HCT116 (cell line): Measurements from ENCODE around the gene FGF14.

Experiments used
- CBX3 ChIP-seq: IDR thresholded peaks from 2 replicates; pipeline ENCODE4 v1.6.1; 2012; ENCODE audit warnings: low read depth
- CTCF ChIP-seq, 3 experiments: fragments of 200-600 bp in 1 of 3; sonication (generic) in 1 of 3; IDR thresholded peaks in 2 of 3; conservative IDR thresholded peaks in 1 of 3; 2 replicates each; pipeline ENCODE4 v1.5.1; 2012 to 2017; ENCODE audit warnings: low read depth in 2 of 3, low read length in 2 of 3, antibody characterized with exemption in 1 of 3, borderline replicate concordance in 1 of 3, control low read depth in 1 of 3, mild to moderate bottlenecking in 1 of 3, mixed read lengths in 1 of 3, mixed run types in 1 of 3, moderate library complexity in 1 of 3; ENCODE audit not compliant: insufficient read depth in 1 of 3
- EZH2 ChIP-seq: fragments of 200-600 bp; sonication (generic); IDR thresholded peaks from 2 replicates; pipeline ENCODE4 v1.6.1; 2017; ENCODE audit warnings: antibody characterized with exemption, mixed run types
- EZH2phosphoT487 ChIP-seq: fragments of 200-600 bp; IDR thresholded peaks from 2 replicates; pipeline ENCODE4 v1.6.1; 2018; ENCODE audit warnings: antibody characterized with exemption, borderline replicate concordance
- POLR2A ChIP-seq: IDR thresholded peaks from 2 replicates; pipeline ENCODE4 v1.7.0; 2011; ENCODE audit warnings: borderline replicate concordance; ENCODE audit not compliant: insufficient read depth, insufficient read length; ENCODE audit errors: extremely low read depth
- POLR2AphosphoS5 ChIP-seq: IDR thresholded peaks from 2 replicates; pipeline ENCODE4 v1.6.1; 2011; ENCODE audit warnings: mild to moderate bottlenecking, low read depth, low read length, moderate library complexity
- RAD21 ChIP-seq: IDR thresholded peaks from 2 replicates; pipeline ENCODE4 v1.6.1; 2012; ENCODE audit warnings: low read depth, mild to moderate bottlenecking
- SIN3A ChIP-seq: IDR thresholded peaks from 2 replicates; pipeline ENCODE4 v1.6.1; 2012; ENCODE audit warnings: low read depth
- TCF7L2 ChIP-seq: IDR thresholded peaks from 2 replicates; pipeline ENCODE4 v1.7.0; 2011; ENCODE audit warnings: borderline replicate concordance, inconsistent platforms; ENCODE audit not compliant: insufficient read depth, insufficient read length; ENCODE audit errors: extremely low read depth
- ZBTB33 ChIP-seq: IDR thresholded peaks from 2 replicates; pipeline ENCODE4 v1.6.1; 2011; ENCODE audit warnings: mild to moderate bottlenecking, low read length, moderate library complexity; ENCODE audit not compliant: insufficient replicate concordance; ENCODE audit errors: extremely low read depth
- TF ChIP-seq, protein P1 (sequence below): IDR thresholded peaks from 2 replicates; pipeline ENCODE4 v1.6.1; 2012

GRCh38 chr13:101959016-101959415 is 442.8 kb downstream of the FGF14 start:
- no peak for TF ChIP-seq CTCF (IDR thresholded peaks at IDR 0.05 in 2 of 3, conservative IDR thresholded peaks at IDR 0.05 in 1 of 3; ENCODE audit: borderline replicate concordance in 1 of 3, insufficient read depth in 1 of 3, low read depth in 2 of 3, low read length in 2 of 3)
- TF ChIP-seq POLR2AphosphoS5: no peak
- no peak for TF ChIP-seq EZH2phosphoT487
- no peak for TF ChIP-seq TCF7L2
- TF ChIP-seq SIN3A: no peak
- no peak for TF ChIP-seq POLR2A
- TF ChIP-seq EZH2: no peak
- TF ChIP-seq, protein P1, sequence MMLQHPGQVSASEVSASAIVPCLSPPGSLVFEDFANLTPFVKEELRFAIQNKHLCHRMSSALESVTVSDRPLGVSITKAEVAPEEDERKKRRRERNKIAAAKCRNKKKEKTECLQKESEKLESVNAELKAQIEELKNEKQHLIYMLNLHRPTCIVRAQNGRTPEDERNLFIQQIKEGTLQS: no peak
- no peak for TF ChIP-seq CBX3
- no peak for TF ChIP-seq RAD21
- TF ChIP-seq ZBTB33: no peak
